GM18861 (cell line): ENCODE data around the gene FANCE.

Experiments
- ATAC-seq: cut with Tn5 transposase; IDR thresholded peaks from one replicate; pipeline ENCODE4 v1.9.1; 2021; ENCODE audit not compliant: unreplicated experiment

FANCE gene

GRCh38 chr6:35463292-35463691 is 11.2 kb downstream of the FANCE start:
- no peak for ATAC-seq

GRCh38 chr6:35465646-35466045 is 13.5 kb downstream of the FANCE start:
- ATAC-seq = no peak

- ATAC-seq = peak; percentile 71
Measured at GRCh38 chr6:35468181-35468979, 16.2 kb downstream of the FANCE start, which contains the start of gene RPL10A. Gene RPL10A, plus strand, starts transcription at chr6:35468401. Its CDS starts 34 bp downstream, at chr6:35468435.

- ATAC-seq = no peak
Measured at GRCh38 chr6:35468980-35469750, 17.0 kb downstream of the FANCE start.

- no peak for ATAC-seq
Measured at GRCh38 chr6:35469751-35470662, 17.9 kb downstream of the FANCE start.

GRCh38 chr6:35470663-35471120 is 18.6 kb downstream of the FANCE start:
- no peak for ATAC-seq

GRCh38 chr6:35471836-35472345 is 19.8 kb downstream of the FANCE start:
- ATAC-seq = no peak

GRCh38 chr6:35473075-35473849 is 21.1 kb downstream of the FANCE start:
- no peak for ATAC-seq

- no peak for ATAC-seq
Measured at GRCh38 chr6:35473850-35474130, 21.7 kb downstream of the FANCE start.

- ATAC-seq = no peak
Measured at GRCh38 chr6:35474131-35474941, 22.2 kb downstream of the FANCE start.

- no peak for ATAC-seq
Measured at GRCh38 chr6:35474942-35475570, 22.9 kb downstream of the FANCE start.

- ATAC-seq = no peak
Measured at GRCh38 chr6:35475573-35475972, 23.4 kb downstream of the FANCE start.

- no peak for ATAC-seq
Measured at GRCh38 chr6:35476004-35476403, 23.9 kb downstream of the FANCE start.

- ATAC-seq = no peak
Measured at GRCh38 chr6:35477028-35477427, 24.9 kb downstream of the FANCE start.

- no peak for ATAC-seq
Measured at GRCh38 chr6:35477551-35478179, 25.5 kb downstream of the FANCE start.

GRCh38 chr6:35478259-35478658 is 26.1 kb downstream of the FANCE start:
- ATAC-seq = no peak

GRCh38 chr6:35480176-35480575 is 28.0 kb downstream of the FANCE start:
- ATAC-seq = no peak

- ATAC-seq = no peak
Measured at GRCh38 chr6:35481226-35481625, 29.1 kb downstream of the FANCE start.
